Gastrocnemius medialis (tissue), 4 donors: Measurements from ENCODE around the gene WAPL.

Experiments
- CTCF ChIP-seq, 5 experiments: fragments of 450-650 bp in 3 of 5; fragments of 200-600 bp in 2 of 5; sonication (generic) in 2 of 5; IDR thresholded peaks in 4 of 5; conservative IDR thresholded peaks in 1 of 5; 1 replicate in 4 of 5; 2 replicates in 1 of 5; pipeline ENCODE4 v1.5.1; 2016 to 2019; ENCODE audit warnings: antibody characterized with exemption in 5 of 5, mild to moderate bottlenecking in 3 of 5, moderate library complexity in 3 of 5
- POLR2A ChIP-seq, 2 donors: fragments of 450-650 bp; IDR thresholded peaks; one replicate each; pipeline ENCODE4 v1.6.1; 2017; ENCODE audit warnings: antibody characterized with exemption in 2 of 2, mild to moderate bottlenecking in 2 of 2, moderate library complexity in 2 of 2

- TF ChIP-seq CTCF (IDR thresholded peaks at IDR 0.05 in 4 of 5, conservative IDR thresholded peaks at IDR 0.05 in 1 of 5): no peak
- TF ChIP-seq POLR2A (IDR thresholded peaks at IDR 0.05): no peak
Observed at GRCh38 chr10:86509145-86509544, 12.4 kb downstream of the WAPL start.
